Esophagus muscularis mucosa (tissue), 4 donors: Measurements from ENCODE around the gene USP22. TPM values are rescaled to one million over a fixed set of nuclear protein-coding genes. Genes with fewer than 3 reads are reported as not detected.

Experiments used
- DNase-seq: peaks from one replicate; pipeline ENCODE4 v3.0.0-alpha.2; 2017; ENCODE audit errors: extremely low spot score
- H3K27ac ChIP-seq, 4 donors: fragments of 200-600 bp; sonication (generic); replicated peaks in 1 of 4; 1 replicate in 3 of 4; 2 replicates in 1 of 4; pipeline ENCODE4 v1.5.1; 2016 to 2019; ENCODE audit warnings: mild to moderate bottlenecking in 1 of 4
- H3K27me3 ChIP-seq, 4 donors: fragments of 200-600 bp; sonication (generic); one replicate each; pipeline versions ENCODE4 v1.5.1 to v1.6.0; 2016 to 2019
- H3K36me3 ChIP-seq, 4 donors: fragments of 200-600 bp; sonication (generic); one replicate each; pipeline ENCODE4 v1.5.1; 2016 to 2019
- H3K4me1 ChIP-seq, 4 donors: fragments of 200-600 bp; sonication (generic); one replicate each; pipeline ENCODE4 v1.5.1; 2016 to 2019
- H3K4me3 ChIP-seq, 4 donors: fragments of 200-600 bp; sonication (generic); 1 replicate in 2 of 4; 2 replicates in 2 of 4; pipeline ENCODE4 v1.5.1; 2016 to 2019; ENCODE audit warnings: mild to moderate bottlenecking in 4 of 4, moderate library complexity in 1 of 4
- H3K9me3 ChIP-seq, 4 donors: fragments of 200-600 bp; sonication (generic); 1 replicate in 3 of 4; 2 replicates in 1 of 4; pipeline ENCODE4 v1.5.1; 2016 to 2019
- CTCF ChIP-seq, 3 experiments: fragments of 200-600 bp in 2 of 3; fragments of 450-650 bp in 1 of 3; sonication (generic) in 2 of 3; IDR thresholded peaks; one replicate each; pipeline ENCODE4 v1.5.1; 2017 to 2019; ENCODE audit warnings: antibody characterized with exemption in 3 of 3, mild to moderate bottlenecking in 2 of 3, moderate library complexity in 1 of 3
- EP300 ChIP-seq: sonication (generic); formaldehyde crosslinking; IDR thresholded peaks from one replicate; pipeline ENCODE4 v1.6.1; 2017; ENCODE audit warnings: antibody characterized with exemption
- POLR2A ChIP-seq: fragments of 450-650 bp; IDR thresholded peaks from one replicate; pipeline ENCODE4 v1.6.1; 2017; ENCODE audit warnings: antibody characterized with exemption, moderate library complexity, mild to moderate bottlenecking, low read depth
- POLR2AphosphoS5 ChIP-seq, 2 donors: sonication (generic); formaldehyde crosslinking; IDR thresholded peaks; one replicate each; pipeline ENCODE4 v1.6.1; 2017; ENCODE audit warnings: antibody characterized with exemption in 2 of 2
- WGBS: methylation state at CpG from one replicate; pipeline ENCODE4 v1.1.5; 2018; 5-methylcytosine and 5-hydroxymethylcytosine counted together
- intact Hi-C: fragments of 100-400 bp; cut with DNase I; formaldehyde crosslinking; loops from one replicate; pipeline ENCODE4 v1.15.1; 2023
- total RNA-seq, 4 donors: library from RNA; depleted of rRNA; stranded (reverse); fragments of >200 nt; gene quantifications; one replicate each; pipeline versions ENCODE4 v1.1.0 to v1.2.1, GENCODE V29; 2016

The USP22 gene
- 100 to 1,000 TPM in 2 of 4 donors, 10 to 100 TPM in 2; 78.5 to 135 (median 112) TPM for total RNA-seq

DNA sequence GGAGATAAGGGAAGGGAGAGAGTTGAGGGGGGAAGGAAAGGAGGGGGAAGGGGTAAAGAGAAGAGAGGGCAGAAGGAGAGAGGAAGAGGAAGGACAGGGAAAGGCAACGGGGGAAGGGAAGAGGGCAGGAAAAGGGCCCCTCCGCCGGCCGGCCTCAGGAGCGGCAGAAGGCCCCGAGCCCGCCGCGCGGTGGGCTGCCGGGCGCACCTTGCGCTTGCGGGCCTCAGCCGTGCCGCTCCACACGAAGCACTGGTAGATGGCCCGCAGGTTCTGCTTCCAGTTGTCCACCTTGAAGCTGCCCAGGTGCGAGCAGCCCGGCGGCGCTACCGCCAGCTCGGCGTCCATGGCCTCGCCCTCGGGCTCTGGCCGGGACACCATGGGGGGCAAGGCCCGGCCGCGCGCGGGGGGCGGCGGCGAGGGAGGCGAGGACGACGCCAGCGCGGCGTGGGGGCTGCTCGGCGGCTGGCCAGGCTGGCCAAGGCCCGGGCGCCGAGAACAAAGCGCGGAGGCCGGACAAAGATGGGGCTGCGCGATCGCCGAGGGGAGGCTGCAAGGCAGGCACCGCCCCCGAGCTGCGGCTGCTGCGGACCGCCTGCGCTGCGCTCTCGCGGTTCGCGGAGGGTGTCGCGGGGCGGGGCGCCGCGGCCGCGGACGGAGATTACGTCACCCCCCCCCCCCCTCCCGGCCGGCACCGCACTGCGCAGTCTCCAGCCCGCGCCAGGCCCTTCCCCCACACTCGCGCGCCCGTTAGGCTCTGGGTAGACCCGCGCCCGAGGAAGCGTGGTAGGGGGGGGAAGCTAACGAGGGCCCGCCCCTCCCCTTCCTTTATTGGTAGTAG lies at the start of gene USP22:
Gene USP22 (minus strand): TSS at position 554 of the 838 bp plus-strand sequence. CDS start 176 bp downstream, at position 378.
- no peaks in the 10 kb centered on the region for H3K9me3 ChIP-seq
- H3K27me3 ChIP-seq = no peaks in the 10 kb centered on the region
- peaks cover 30 to 48% (median 46%) of the 10 kb centered on the region in 4 donors for H3K4me1 ChIP-seq
- H3K36me3 ChIP-seq = peaks cover 0 to 4% (median 0%) of the 10 kb centered on the region in 4 donors
- peak within 1 kb of the TSS; percentile 93 to 100 (median 99) for H3K4me3 ChIP-seq
- intact Hi-C loops = loop anchor here (5.0 kb wide), 1 partner anchor 240 kb away; the partner anchor contains the start of gene MAP2K3
- no peak for DNase-seq
- under 1% methylated on average over 18 of the region's 91 CpGs for WGBS
- H3K27ac ChIP-seq = peak within 1 kb of the TSS; percentile 100
- TF ChIP-seq CTCF (IDR thresholded peaks at IDR 0.05) = no peak
- TF ChIP-seq POLR2A = peak; percentile 67
- TF ChIP-seq POLR2AphosphoS5 (IDR thresholded peaks at IDR 0.05) = peak; percentile 83 to 96
- no peak for TF ChIP-seq EP300

DNA sequence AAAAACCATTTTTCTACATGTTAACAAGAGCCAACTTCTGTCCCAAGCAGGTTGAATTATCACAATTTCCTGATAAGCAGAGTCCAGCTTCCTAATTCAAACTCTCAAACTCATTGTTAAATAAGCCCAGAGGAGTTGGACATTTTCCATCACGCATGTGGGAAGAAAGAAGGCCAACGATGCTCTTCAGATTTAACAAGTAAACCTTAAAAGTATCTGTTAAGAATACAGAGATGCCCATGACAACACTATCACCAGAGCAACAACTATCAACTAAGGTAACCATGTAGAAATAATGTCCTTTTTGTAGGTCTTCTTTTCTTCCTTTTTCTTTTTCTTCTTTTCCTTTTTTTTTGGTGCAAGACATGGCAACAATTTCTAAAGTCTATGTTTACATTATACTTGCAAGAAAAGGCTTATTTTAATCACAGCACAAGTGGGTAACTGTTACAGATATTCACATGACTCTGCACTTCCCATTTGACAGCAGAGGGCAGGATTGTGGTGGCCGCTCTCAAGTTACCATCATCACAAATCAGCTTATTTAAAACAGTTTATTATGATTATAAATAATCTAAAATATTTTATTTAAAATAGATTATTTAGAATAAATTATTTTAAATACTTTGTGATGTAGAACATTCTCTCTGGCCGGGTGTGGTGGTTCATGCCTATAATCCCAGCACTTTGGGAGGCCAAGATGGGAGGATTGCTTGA lies 48.2 kb upstream of the USP22 start:
- no peak for TF ChIP-seq POLR2A
- no peak for TF ChIP-seq CTCF (IDR thresholded peaks at IDR 0.05)
- TF ChIP-seq POLR2AphosphoS5 (IDR thresholded peaks at IDR 0.05) = no peak
- TF ChIP-seq EP300 = no peak
- peaks cover 0 to 7% (median 0%) of the 10 kb centered on the region in 4 donors for H3K4me1 ChIP-seq
- H3K36me3 ChIP-seq = no peaks in the 10 kb centered on the region
- no peaks in the 10 kb centered on the region for H3K9me3 ChIP-seq
- 53% methylated on average over 4 of the region's 4 CpGs for WGBS
- intact Hi-C loops = no loop called here
- no peaks in the 10 kb centered on the region for H3K27me3 ChIP-seq
- no peak overlapping the region for H3K4me3 ChIP-seq
- no peak for DNase-seq
- no peak overlapping the region for H3K27ac ChIP-seq

DNA sequence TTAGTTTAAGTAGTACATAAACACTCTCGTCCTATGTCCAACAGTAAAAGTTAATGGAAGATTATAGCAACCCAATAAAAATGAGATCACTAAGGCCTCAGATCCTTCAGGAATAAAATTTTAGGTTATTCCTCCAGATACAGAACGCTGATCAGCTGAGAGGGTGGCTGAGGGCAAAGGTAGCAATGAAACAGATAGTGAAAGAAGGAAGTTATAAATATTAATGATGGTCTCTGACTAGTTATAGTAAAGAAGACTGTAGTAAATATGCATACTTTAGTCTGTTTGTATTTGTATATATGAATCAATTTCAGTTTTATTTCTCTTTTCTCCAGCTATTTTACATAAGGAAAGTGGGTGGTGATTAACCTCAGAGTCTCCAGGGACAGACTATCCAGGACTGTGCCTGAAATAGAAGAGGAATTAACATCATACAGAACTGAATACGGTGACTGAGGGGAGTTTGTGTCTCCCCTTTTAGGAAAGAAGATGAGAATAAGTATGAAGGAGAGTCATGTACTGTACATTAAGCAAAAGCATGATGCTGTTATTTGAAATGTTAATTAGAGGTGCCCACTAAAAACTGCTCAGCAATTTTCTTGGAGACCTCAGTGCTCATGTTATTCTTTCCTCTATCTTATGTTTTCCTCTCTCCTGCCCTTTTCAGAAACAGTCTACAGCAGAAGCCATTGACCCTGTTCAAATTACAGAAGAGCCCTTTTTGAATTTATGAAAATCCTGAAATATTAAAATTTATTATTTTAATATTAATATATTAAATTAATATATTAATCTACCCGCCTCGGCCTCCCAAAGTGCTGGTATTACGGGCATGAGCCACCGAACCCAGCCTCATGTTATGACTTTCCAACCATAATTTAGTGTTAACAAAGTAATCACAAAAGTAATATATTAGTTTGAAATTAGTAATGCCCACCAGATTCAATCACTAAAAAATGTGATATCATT lies 47.4 kb upstream of the USP22 start:
- Histone ChIP-seq H3K4me3 (no peak overlapping the region), H3K4me1 (peaks cover 0 to 7% (median 0%) of the 10 kb centered on the region in 4 donors), H3K9me3 (no peaks in the 10 kb centered on the region), H3K36me3 (no peaks in the 10 kb centered on the region), H3K27me3 (no peaks in the 10 kb centered on the region), H3K27ac (no peak overlapping the region)
- no peak for TF ChIP-seq POLR2AphosphoS5 (IDR thresholded peaks at IDR 0.05)
- TF ChIP-seq CTCF (IDR thresholded peaks at IDR 0.05) = no peak
- TF ChIP-seq EP300 = no peak
- TF ChIP-seq POLR2A = no peak
- 83% methylated on average over 7 of the region's 7 CpGs for WGBS
- intact Hi-C loops = no loop called here
- DNase-seq = no peak

DNA sequence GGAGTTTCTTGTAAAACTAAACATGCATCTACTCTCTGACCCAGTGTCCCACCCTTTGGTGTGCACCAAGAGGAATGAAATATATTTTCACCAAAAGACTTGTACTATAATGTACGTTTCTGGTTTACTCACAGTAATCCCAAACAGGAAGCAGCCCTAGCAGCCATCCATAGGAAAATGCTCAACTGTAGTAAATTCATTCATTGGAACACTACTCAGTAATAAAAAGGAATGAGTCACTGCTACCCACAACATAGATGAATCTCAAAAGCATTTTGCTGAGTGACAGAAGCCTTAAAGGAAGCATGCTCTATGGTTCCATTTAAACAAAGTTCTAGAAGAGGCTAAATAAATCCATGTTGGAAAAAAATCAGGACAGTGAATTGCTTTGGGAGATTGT lies 46.3 kb upstream of the USP22 start:
- no peaks in the 10 kb centered on the region for H3K36me3 ChIP-seq

More for the DNA sequence above, 46.3 kb upstream of the USP22 start:
- WGBS = 86% methylated on average over 1 of the region's 1 CpG
- H3K4me1 ChIP-seq = peaks cover 0 to 7% (median 0%) of the 10 kb centered on the region in 4 donors
- H3K27me3 ChIP-seq = no peaks in the 10 kb centered on the region
- no peaks in the 10 kb centered on the region for H3K9me3 ChIP-seq
- intact Hi-C loops = no loop called here
- DNase-seq = no peak
- H3K27ac ChIP-seq = no peak overlapping the region
- H3K4me3 ChIP-seq = no peak overlapping the region
- TF ChIP-seq POLR2A (no peak), EP300 (no peak), POLR2AphosphoS5 (IDR thresholded peaks at IDR 0.05) (no peak), CTCF (IDR thresholded peaks at IDR 0.05) (no peak)
